A549 (cell line): ENCODE data around the gene HADHB.

Experiments used
- CEBPB ChIP-seq, 2 experiments: fragments of >200 bp in 1 of 2; sonication (Bioruptor Twin) in 1 of 2; formaldehyde crosslinking in 1 of 2; IDR thresholded peaks; 2 replicates each; pipeline ENCODE4 v1.6.1; 2012 to 2016
- POLR2A ChIP-seq: IDR thresholded peaks from 2 replicates; pipeline ENCODE4 v1.6.1; 2012; ENCODE audit warnings: mild to moderate bottlenecking, low read length
- USF2 ChIP-seq: fragments of 450-650 bp; IDR thresholded peaks from 2 replicates; pipeline ENCODE4 v1.6.1; 2014; ENCODE audit warnings: antibody characterized with exemption
- ZSCAN20 ChIP-seq: fragments of 250-450 bp; sonication (Bioruptor Pico); IDR thresholded peaks from 2 replicates; pipeline ENCODE4 v1.8.0; 2022; ENCODE audit warnings: mild to moderate bottlenecking, moderate library complexity

- TF ChIP-seq POLR2A (no peak), ZSCAN20 (CRISPR knock-in tag) (no peak), CEBPB (IDR thresholded peaks at IDR 0.05) (no peak), USF2 (no peak)
Measured at GRCh38 chr2:26318950-26319349, 74.2 kb downstream of the HADHB start.
